Measurements from ENCODE around the gene PDE4D.
"Not testable (repeated sequence)": the region's sequence is repeated elsewhere in the genome, so short reads cannot be mapped to it uniquely, and the experiment has no call there.

The PDE4D gene

DNA sequence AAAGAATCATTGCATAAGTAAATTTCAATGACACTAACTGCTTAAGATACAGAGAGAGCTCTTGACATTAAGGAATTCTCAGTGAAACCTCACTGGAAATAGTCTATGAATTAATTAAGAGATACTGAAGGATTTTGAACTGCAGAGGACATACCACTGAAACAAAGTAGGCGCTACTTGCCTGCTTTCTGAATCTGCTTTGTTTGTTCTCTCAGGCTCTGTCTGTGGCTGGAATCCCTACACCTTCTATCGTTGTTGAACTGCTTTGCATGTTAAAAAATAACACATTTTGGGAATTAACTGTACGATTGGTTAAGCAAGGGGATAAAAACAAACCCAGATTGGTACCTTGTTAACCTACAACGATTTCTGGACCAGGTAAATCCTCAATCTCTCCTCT is 435.2 kb downstream of the PDE4D start:
- no peak for DNase-seq

DNA sequence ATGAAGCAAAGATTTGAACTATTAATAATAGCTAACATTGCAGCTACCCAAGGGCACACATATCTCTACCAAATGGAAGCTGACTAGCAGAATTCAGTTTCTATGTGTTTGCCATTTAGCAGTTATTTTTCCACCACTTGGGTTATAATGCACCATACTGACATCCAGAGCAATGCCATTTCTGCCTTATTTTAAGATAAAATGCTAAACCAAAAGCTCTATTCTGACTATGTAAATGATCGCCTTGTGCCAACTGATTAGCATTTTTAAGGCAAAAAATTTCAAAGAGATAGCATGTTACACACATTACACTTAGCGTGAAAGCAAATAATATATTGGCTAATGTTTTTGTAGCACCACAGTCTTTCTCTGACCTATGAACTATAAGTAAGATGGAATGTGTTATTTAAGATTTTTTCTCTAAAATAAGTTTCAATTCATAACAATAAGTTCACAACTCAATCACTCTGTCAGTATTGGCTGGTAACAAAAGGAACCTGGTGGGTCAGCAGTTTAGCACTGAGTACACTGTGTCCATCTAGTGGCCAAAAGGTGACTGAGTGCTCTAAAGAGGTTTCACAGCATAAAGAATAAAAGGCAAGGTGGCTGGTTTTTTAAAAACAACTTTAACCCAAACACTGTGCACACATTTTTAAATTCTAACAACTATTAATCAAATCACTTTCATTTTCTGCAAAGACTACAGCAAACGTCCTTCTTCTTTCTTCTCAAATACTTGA is 443.5 kb downstream of the PDE4D start:
- DNase-seq, result no peak

DNA sequence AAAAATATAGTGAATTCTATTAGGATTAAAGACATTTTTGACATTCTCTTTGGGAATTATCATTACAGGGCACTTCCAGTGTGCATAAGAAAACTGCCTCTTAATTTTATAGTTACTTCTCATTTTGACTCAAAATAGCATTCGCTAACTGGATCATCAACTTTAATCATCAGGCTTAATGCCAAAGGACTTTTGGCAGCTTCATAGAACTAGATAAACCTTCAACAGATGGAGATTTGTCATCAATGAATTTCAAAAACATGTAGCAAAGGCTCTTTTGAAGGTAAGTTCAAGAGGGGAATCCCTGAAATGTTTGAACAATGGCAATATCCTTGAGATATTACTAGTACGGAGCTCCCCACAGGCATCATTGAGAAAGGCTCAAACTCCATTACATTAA is 447.2 kb downstream of the PDE4D start:
- no peak for DNase-seq

DNA sequence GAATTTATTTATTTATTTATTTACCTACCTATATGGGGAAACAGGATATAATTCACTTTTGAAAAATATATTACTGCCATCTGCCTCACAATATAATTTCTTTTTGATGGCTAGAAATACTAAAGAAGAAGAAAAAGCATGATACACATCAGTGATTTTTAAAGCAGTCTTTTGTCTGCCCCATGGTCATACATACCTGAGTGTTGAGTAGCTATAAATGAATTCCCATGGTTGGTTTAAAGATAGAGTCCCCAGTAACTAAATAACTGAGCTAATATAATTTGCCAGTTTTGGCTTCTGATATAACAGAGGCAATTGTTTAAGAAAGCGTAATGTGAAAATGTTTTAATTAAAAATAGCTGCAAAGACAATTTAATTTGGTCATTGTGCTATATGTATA is 447.8 kb downstream of the PDE4D start:
- DNase-seq, result no peak

DNA sequence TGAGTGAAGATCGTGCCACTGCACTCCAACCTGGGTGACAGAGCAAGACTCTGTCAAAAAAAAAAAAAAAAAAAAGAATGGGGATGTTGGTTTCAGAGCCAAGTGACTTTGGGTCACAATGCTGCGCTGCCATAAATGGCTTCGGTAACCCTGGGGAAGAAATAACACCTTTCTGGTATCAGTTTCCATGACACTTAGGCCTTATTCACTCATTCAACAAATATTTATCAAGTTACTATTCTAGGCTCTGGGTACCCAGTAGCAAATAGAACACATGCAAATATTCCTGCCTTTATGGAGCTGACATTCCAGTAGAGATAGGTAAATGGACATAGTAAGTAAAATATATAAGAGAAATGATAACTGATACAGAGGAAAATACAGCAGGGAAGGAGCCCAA is 454.2 kb downstream of the PDE4D start:
- no peak for DNase-seq

DNA sequence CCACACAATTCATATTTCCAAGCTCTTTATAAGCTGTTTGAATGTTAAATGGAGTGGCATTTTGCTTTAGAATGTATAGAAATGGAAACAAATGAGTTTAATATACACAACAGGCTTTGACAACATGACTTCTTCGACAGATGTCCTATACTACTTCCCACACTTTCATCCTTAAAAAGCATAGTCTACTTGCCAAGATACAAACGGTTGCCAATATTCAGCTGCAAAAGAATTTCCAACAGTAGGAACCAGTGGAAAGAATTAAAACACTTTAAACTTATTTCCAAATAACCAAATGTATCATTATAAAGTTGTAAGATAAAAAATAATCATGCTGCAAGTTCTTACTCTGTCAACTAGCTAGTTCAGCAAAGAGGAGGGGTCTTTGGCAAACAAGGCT is 456.4 kb downstream of the PDE4D start:
- no peak for DNase-seq

DNA sequence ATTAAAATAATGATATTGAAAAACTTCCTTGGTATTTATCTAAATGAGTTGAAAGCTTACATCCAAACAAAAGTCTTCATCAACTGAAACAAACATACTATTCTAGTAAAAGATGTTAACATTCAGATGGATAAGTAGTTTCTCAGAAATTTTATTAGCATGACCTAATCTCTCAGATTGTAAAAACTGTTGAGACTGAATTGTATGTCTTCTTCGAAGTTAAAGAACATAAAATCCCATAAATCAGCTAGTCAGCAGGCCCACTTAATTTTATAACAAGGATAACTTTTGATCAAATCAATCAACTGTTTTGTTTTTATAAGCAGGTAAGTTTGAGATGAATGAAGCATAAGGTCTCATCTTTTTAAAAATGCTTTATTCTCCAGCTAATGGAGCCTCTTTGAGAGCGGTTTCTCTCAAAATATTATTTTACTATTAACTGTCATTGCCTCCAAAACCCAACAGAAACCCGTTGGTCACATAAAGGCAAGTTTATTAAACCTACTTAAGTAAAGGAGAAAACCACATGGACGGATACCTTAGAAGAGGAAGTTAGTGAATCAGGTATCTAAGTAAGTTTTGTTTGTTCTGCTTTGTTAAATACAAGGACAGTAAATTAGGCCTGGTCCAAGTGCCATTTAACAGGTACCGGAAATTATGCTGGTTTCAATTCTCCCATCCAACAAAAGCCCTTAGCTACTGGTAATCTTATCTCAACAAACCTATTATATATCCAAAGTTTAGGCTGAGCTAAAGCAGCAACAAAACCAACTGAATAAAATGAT is 457.0 kb downstream of the PDE4D start:
- no peak for DNase-seq

DNA sequence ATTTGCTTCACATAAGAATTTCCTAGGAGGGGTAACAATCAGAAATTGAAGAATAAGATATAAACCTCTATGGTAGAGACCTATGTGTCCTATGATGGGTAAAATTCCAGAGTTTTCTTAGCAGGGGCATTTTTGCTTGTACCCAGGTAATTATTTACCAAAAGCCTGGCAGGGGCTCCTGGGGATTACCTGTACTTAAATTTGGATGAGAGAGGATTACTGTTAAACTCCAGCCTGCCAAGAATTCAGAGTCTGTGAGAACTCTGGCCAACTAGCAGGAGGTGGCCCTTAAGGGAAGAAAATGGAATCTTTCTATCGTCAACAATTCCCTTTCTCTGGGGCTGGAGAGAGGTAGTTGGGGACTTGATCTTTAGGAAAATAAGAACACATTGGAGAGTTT is 460.4 kb downstream of the PDE4D start:
- no peak for DNase-seq

DNA sequence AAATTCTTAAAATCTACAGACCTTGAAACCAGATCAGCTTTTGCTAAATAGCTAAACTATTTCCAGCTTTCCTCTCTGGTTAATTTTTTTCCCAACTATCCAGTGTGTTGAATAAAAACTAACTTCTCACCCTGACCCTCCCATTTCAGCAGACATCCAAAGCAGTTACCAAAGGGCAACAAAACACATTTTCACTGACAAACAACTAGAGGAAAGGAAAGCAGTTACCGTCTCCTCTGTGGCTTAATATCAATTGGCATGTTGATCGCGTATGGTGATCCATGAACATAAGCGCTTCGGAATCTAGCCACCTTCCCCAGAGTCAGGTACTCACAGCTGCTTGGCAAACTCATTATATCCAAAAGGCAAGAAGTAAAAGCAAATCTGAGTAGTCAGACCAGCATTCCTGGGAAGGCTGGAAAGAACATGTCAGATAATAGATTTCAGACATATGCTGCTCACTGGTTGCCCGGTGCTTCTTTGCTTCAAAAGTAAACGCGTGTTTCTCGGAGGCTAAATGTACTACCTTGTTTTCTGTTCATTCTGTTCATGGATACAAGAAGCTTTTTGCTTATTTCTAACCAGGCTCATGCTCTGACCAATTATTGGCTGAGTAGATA is 463.4 kb downstream of the PDE4D start:
- DNase-seq, result no peak

DNA sequence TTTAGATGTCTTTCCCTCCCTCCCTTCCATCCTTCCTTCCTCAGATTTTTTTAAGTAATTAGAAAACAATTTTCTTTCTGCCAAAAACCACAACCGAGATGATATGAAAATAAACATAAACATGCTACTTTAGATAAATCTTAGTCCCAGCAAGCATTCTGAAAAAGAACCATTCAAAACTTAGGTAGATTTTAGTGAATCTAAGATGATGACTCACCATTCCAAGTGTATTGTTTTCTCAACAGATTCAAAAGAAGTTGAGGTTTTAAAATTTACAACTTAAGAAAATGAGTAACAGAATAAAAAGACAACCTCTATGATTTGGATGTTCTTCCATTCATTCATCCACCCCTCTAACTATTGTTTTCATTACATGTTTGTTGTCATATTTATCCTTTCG is 465.1 kb downstream of the PDE4D start:
- no peak for DNase-seq

DNA sequence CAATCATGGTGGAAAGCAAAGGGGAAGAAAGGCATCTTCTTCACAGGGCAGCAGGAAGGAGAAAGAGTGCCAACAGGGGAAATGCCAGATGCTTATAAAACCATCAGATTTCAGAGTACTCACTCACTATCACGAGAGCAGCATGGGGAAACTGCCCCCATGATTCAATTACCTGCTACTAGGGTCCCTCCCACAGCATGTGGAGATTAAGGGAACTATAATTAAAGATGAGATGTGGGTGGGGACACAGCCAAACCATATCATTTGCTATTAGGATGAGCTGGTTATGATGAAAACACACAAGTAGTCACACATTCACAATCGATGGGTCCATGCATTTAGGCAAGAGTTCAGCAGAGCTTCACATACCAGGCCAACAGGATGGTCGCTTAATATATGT is 469.0 kb downstream of the PDE4D start:
- no peak for DNase-seq

DNA sequence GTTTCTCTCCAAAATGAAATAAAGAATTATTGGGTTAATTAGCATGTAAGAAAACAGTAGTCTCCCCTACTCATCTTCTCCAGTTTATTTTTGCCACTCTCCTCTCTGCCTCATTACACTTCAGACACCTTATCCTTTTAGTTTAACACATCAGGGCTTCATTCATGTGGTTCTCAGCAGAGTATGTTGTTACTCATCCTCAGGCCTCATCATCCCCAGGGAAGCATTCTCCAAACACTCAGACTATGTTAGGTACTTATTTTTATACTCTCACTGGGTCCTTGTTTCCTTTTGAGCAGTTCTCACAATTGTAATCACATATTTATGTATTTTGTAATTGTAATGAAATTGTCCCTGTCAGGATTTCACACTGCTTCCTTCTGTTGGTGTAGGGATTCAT is 470.5 kb downstream of the PDE4D start:
- no peak for DNase-seq

DNA sequence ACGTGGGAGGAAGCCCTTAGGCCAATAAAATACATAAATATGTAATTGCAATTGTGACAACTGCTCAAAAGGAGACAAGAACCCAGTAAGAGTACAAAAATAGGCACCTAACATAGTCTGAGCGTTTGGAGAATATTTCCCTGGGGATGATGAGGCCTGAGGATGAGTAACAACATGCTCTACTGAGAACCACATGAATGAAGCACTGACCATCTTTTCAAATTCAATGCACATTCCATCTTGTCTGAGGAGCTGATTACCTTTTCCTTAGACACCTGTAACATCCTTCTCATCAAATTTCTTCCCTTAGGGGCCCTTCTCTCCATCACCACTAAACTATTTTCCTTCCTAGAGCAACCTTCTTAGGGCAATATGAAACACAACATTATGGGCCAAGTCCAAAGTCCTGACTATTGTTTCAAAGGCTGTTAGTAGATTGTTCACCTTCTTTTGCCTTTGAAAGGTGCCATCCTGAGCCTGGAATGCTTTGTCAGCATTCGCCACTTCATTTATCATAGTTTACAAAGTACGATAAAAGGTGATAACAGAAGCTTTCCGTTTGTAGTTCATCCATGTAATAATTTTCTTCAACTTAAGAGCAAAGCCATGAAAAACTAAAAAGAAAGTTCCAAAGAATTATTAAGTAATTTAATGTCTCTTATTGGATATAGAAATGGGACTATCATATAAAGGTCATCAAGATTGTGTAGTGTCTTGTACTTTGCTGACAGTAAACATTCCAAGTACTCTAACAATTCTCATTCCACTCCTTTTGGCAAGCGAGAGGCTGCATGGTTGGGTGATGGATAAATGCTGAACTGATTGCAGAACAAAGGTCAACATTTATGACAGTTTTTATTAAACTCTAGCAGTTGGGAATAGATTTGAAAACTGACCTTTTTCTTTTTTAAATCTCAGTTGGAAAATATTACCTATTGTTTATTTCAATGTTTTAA is 471.3 kb downstream of the PDE4D start:
- no peak for DNase-seq

DNA sequence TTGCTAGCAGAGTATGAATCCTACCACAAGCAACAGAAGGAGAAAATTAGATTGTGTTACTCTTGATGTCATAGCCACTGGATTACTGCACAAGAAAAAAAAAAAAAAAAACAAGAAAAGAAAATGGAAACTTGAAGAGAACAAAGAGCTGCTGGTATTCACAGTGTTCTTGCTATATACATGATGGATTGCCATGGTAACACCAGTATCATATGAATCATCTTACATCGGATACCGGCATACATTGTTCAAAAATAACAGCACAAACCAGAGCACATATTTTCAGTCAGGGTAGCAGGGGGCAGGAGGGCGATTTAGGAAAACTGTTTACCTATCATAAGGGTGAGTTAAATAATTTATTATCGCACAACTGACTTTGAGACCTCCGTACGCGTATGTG is 472.9 kb downstream of the PDE4D start:
- no peak for DNase-seq

DNA sequence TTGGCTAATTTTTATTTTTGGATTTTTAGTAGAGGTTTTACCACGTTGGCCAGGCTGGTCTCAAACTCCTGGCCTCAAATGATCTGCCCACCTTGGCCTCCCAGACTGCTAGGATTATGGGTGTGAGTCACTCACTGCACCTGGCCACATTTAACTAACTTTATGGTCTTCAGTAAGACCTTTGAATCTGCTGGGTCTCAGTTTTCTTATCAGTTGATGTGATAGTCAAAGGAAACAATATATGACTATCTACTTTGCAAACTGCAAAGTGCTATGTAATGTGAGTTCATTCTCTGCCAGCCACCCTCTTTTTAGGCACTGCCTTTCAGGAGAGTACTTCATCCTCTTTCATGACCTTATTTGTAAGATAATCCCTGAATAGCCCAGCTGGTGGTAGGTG is 474.7 kb downstream of the PDE4D start:
- DNase-seq, result no peak

DNA sequence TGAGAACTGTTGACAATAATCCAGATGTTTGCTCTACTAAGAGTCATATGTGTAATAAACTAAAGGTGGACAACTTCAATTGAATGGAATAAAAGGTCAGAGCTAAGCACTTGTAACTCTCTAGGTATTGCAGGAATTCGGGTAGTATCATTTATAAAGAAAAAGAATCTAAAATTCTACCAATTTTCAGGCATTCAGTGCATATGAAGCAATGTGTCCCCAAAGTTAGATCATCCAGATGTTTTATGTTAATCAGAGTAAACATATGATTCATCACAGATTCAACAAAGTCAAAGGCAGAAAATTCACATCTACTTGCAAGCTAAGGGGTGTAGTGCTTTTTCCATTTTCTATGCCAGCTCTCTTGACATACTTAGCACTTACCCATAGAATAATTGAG is 477.1 kb downstream of the PDE4D start:
- no peak for DNase-seq

DNA sequence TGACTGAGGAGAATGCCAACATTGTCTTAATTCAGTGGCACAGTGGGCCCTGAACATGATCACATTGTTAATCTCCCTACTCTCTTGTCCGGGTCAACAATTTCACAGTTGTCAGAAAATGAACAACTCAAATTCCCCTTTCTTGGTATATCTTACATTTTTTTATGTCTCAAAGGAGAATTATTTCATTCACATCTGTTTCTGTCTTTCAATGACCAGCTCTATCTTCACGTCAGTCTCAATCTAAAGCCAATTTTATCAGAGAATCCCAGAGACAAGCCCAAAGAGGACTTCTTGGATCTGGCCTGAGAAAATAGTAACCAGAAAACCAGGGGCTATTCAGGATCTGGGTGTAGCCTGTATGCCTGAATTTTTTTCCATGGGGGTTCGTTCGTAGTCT is 477.5 kb downstream of the PDE4D start:
- no peak for DNase-seq

DNA sequence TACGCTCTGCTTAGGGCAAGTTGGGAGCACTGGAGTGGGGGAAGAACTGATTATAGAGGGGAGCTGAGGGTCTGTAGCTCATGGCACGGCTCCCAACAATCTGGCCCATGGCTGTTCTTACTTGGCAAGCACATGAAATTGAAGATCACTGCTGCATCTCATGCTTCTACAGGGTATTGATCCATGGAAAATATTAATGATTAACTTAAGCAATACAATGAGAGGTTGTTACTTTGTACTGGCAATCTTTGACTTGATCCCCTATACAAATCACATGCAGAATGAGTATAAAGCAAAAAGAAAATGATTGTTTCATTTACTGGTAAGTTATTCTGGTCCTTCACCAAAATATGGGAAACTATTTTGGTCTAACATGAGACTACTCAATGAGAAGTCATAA is 481.1 kb downstream of the PDE4D start:
- no peak for DNase-seq

DNA sequence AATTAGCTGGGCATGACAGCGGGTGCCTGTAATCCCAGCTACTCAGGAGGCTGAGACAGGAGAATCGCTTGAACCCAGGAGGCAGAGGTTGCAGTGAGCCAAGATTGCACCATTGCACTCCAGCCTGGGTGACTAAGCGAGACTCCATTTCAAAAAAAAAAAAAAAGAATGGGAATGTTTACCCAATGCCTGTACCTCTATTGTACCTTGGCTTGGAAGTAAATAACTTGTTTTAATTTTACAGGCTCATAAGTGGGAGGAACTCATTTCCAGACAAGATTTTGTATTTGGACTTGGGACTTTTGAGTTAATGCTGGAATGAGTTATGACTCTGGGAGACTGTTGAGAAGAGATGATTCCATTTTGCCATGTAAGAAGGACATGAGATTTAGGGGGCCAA is 484.5 kb downstream of the PDE4D start:
- not testable (repeated sequence) for DNase-seq

DNA sequence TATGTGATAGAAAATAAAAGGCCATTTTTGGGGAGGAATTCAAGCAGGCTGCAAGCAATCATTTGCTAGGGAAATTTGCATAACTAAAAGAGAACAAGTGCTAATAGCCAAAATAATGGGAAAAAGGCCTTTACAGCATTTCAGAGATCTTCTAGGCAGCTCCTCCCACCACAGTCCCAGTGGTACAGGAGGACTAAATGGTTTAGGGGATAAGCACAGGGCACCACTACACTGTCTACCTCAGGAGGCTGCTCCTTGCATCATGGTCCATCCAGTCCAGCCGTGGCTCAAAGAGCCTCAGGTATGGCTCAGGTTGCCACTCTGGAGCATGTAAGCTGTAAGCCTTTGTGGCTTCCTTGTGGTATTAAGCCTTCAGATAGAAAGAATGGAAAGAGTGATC is 485.6 kb downstream of the PDE4D start:
- DNase-seq, result no peak

DNA sequence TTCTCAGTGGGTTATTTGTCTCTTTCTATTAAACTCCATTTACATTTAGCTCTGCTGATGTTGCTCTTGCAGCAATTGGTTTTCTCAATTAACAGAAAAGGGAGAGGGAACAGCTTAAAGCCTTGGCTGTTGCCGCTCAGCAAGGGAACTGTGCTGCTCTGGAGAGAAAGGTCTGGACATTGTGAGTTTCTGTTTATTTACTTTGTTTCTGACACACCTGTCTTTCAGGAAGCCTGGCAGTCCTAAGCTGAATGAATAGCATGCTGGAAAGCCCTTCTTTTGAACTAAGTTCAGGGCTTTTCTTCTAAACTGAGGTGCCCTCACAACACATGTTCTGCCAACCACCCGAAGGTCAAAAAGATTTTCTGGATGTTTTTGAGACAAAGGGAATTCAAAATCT is 491.9 kb downstream of the PDE4D start:
- no peak for DNase-seq

DNA sequence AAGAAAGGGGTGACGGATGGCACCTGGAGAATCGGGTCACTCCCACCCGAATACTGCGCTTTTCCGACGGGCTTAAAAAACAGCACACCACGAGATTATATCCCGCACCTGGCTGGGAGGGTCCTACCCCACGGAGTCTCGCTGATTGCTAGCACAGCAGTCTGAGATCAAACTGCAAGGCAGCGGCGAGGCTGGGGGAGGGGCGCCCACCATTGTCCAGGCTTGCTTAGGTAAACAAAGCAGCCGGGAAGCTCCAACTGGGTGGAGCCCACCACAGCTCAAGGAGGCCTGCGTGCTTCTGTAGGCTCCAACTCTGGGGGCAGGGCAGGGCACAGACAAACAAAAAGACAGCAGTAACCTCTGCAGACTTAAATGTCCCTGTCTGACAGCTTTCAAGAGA is 498.6 kb downstream of the PDE4D start:
- not testable (repeated sequence) for DNase-seq

Measured in 8988T (cell line).